ENCODE data around the gene PLIN5.

PLIN5 gene

DNA sequence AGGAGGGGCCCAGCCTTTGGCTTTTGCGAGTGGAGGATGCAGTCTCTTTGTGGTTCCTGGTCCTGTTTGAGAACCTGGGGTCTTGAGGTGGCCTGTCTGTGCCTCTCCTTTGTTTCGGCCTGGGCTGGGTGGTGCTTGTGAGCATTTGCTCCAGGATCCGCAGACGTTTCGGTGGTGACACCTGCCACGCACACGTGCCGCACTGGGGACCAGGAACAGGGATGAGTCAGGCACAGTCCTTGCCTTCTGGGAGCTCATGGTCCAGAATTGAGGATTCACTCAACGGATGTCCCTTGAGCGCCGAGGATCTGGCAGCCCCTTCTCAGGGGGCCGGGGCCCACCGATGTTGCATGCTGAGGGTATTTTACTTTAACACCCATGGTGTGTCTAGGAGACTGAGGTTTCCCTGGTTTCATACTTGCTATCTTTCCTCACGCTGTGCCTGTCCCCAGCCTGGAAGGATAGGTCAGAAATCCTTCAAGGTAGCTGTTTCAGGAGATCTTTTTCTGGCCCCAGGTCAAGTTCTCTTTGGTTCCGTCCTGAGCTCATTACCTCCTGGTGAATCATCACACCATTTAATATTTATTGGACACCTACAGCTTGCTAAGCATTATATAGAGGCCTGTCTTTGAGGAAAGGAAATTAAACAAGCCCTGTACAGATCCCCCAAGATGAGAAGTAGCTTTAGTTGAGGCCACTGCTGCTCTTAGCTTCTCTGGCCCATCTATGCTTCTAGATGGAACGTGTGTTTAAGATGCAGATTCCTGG, 57.8 kb downstream of the PLIN5 start:
- ATAC-seq, result no peak

DNA sequence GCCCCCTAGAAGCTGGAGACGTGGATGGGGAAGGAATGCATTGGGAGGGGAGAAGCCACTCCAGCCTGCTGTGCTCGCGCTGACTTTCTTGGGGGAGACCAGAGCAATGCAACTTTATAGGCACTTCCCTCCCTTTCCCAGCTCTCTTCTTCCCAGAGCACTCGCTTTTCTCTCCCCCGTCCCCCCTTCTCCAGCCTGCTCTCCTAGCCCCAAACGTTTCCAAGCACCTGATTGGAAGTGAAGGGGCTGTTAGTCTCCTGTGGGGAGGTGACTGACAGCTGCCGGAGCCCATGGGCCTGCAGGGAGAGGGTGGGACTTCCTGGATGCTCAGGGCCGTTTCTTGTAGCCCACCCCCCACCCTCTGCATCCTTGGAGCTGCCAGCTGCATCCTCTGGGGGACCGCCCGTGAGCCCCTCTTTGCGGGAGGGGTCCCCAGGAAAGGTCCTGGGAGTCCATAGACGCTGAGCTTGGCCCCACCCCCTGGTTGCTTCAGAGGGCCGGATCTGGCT, 60.5 kb downstream of the PLIN5 start:
- ATAC-seq, result no peak

- no peak for ATAC-seq
Observed at GRCh38 chr19:4473763-4474513, 61.1 kb downstream of the PLIN5 start.

GRCh38 chr19:4473011-4473762, 61.8 kb downstream of the PLIN5 start:
- no peak for ATAC-seq

Data from activated CD4-positive, CD25-positive, alpha-beta regulatory T cell treated with anti-CD3 and anti-CD28 coated beads, Interleukin-2, amount 50 U/mL, for 24 hours (primary cell).